ENCODE measurements around the gene TMEM164.

Gene TMEM164

DNA sequence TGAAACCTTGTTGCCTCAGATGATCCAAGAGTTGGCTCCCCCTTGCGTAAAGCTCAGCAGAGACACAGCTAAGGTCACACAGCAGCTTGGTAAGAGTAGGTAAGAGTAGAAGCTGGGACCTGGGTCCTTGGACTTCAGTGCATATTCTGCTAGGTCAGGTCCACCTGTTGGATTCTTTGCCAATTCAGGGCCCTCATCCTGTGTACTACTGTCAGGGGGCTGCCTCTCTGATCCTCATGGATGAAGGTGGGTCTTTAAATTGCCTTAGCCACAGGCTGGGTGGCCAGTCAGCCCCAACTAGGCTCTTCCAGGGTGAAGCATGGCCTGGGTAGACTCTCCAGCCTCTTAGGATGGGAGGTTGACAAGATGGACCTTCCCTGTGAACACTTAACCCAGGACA lies 159.2 kb downstream of the TMEM164 start:
- DNase-seq (ENCODE audit: low read depth in 1 of 2, low spot score in 1 of 2) = no peak

DNA sequence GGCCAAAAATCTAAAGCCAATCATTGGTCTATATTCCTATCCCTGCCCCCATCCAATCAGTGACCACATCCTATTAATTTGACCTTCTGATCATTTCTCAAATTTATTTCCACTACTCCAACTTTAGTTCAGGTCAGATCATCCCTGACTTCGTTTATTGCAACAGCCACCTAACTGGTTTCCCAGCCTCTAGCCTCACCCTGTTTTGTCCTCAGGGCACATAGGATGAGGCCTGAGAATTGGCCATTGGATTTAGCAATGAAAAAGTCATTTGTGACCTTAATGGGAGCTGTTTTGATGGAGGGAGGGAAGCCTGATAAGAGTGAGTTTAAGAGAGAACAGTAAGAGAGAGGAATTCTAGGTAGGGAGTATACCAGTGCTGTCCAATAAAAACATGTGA lies 160.0 kb downstream of the TMEM164 start:
- DNase-seq (ENCODE audit: low read depth in 1 of 2, low spot score in 1 of 2) = no peak

DNA sequence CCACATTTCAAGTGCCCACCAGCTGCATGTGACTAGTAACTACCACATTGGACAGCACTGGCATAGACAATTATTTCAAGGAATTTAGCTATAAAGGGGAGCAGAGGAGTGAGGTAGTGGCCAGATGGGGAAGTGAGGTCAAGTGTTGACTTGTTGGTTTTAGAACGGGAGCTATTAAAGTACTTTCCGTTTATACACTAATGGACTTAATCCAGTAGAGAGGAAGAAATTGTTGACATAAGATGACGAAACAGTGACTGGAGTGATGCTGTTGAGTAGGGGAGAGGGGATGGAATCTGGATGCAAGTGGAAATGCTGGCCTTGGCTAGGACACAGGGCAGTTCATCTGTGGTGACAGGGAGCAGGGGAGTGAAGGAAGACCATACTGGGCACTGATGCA lies 160.6 kb downstream of the TMEM164 start:
- no peak for DNase-seq (ENCODE audit: low read depth in 1 of 2, low spot score in 1 of 2)

DNA sequence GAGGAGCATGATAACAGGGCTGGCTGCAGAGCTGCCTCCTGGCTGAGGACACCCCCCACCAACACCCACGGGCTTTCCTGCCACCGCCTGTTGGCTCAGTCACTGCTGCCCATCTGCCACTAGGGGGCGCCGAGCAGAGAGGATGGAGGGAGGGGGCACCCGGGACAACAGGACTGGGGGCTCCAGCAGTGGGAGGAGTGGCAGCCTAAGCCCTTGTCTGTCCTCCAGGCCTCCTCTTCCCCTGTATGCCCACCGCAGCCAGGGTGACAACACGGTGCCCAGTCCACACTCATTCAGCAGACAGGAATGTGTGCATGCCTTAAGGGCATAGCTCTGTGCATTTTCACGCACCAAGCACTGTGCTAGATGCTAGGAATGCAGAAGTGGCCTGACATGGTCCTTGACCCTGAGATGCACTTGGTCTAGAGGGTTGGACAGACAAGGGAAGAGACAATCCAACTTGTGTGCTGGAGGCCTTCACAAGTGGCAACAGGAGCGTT lies 165.1 kb downstream of the TMEM164 start:
- DNase-seq (ENCODE audit: low read depth in 1 of 2, low spot score in 1 of 2) = peak; percentile 24 to 47

DNA sequence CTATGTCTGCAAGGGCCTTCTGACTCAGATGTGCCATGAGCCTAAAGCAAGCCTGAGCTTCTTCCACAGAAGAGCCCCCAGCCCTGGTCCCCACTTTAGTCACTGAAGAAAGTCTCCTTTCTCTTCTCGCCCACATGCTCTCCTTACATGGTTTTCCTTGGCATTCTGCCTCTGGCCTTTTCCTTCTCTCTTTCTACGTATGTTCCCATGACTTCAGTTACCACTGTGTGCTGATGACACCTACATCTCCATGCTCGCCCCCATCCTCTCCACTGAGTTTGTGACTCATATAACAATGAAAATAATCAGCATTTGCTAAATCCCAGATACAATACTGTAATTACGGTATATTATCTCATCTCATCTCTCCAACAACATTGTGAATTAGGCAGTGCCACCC lies 165.7 kb downstream of the TMEM164 start:
- DNase-seq (ENCODE audit: low read depth in 1 of 2, low spot score in 1 of 2) = no peak

GRCh38 chrX:110170029-110170428 lies 167.1 kb downstream of the TMEM164 start:
- no peak for DNase-seq (ENCODE audit: low read depth in 1 of 2, low spot score in 1 of 2)

- no peak for DNase-seq (ENCODE audit: low read depth in 1 of 2, low spot score in 1 of 2)
Observed at GRCh38 chrX:110171442-110171841, 168.5 kb downstream of the TMEM164 start.

- DNase-seq (ENCODE audit: low read depth in 1 of 2, low spot score in 1 of 2) = no peak
Observed at GRCh38 chrX:110172215-110172614, 169.3 kb downstream of the TMEM164 start.

- DNase-seq (ENCODE audit: low read depth in 1 of 2, low spot score in 1 of 2) = no peak
Observed at GRCh38 chrX:110173192-110174175, 170.6 kb downstream of the TMEM164 start.

DNA sequence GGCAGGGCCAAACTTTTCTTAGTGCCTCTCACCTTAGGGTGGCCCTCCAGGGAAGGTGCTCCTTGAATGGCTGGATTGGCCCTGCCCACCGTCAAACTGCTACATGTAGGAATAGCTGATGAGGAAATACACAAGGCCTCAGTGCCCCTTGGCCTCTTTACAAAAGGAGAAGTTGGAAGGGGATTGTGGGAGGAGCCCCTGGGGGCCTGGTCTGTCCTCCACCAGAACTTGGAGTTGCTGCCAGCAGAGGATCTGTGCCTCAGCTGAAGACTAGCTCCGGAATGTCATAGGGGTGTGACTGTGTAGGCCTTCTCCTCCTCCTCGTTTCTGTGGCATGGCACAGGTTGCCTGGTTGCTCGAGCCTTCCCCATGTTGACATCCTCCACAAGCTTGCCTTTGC lies 172.2 kb downstream of the TMEM164 start:
- DNase-seq (ENCODE audit: low read depth in 1 of 2, low spot score in 1 of 2) = no peak

DNA sequence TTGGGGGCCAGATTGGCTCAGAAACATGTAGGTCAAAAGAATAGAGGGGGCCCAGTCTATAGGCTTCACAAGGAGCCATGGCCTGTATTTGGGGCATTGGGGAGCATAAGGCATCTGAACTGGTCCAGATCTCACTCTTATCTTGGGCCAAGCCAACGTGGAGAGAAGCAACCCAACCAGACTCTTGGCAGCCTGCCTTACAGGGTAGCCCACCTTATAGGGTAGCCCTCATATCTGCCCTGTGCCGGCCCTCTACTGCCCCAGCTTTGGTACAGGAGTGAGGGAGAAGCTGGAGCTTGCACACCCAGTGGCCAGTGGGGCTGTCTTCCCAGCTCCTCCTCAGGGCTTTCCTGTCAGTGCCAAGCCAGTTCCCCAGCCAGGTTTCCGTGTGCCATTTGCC lies 172.8 kb downstream of the TMEM164 start:
- no peak for DNase-seq (ENCODE audit: low read depth in 1 of 2, low spot score in 1 of 2)

DNA sequence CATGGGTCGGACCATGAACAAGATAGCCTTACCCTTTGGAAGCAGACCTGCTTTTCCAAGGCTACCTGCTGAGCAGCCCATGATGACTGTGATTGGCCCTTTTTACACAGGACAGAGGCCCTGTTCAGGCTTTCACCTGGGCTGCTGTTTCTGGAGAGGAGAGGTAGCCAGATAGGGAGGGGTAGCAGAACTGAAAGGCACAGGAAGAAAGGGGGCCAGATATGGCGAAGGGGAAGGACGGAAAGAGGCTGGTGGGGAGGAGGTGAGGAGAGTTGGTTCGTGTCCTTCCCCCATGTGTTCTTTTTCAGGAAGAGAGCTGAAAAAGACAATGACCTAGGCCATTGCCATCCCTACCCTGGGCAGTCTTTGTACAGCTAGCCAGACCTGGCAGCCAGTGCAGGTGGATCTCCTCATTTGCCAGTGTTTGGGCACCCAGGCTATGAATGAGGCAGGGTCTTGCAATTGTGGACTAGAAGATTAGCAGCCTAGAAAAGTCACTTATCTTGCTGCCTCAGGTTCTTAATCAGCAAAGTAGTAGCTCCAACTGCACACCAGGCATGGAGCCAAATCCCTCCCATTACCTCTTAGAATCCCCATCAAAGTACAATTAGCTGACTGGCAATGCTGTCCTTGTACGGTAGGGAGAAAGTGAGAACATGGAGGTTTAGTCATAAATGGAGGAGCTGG lies 175.4 kb downstream of the TMEM164 start:
- no peak for DNase-seq (ENCODE audit: low read depth in 1 of 2, low spot score in 1 of 2)

DNA sequence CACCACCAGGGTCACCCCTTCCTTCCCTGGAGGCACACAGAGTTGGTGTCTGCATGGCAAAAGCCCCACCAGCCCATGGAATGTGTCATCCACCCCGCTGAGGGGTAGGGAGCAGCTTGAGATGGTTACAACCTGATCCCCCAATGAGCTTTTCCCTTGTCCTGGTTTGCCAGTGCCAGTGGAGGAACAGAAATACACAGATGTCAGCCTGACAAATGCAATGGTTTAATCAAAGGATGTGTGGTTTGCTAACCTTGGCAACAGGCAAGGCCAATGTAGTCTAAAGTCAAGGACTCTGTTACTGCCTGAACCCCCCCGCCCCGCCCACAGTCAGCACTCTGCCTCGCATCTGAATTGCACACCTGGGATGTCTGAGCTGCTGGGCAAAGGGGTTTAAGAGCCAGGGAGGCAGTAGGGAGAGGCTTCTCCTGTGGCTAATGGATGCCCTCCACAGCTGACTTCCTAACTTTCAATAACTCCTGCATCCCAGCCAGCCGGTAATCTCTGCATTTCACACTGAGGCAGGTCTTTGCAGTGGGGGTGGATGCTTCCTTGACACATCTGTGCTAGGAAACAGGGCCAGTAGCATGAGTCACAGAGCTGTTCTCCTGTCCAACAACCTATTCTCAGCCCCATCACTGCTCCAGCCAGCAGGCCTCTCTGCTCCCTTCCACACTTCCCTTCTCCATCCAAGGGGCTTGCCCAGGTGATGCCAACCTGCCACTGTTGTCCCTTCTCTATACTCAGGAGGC lies 177.4 kb downstream of the TMEM164 start:
- DNase-seq (ENCODE audit: low read depth in 1 of 2, low spot score in 1 of 2) = no peak

- no peak for DNase-seq (ENCODE audit: low read depth in 1 of 2, low spot score in 1 of 2)
Observed at GRCh38 chrX:110180928-110181310, 178.0 kb downstream of the TMEM164 start.

GRCh38 chrX:110181459-110182137 lies 178.7 kb downstream of the TMEM164 start:
- DNase-seq (ENCODE audit: low read depth in 1 of 2, low spot score in 1 of 2) = no peak

DNA sequence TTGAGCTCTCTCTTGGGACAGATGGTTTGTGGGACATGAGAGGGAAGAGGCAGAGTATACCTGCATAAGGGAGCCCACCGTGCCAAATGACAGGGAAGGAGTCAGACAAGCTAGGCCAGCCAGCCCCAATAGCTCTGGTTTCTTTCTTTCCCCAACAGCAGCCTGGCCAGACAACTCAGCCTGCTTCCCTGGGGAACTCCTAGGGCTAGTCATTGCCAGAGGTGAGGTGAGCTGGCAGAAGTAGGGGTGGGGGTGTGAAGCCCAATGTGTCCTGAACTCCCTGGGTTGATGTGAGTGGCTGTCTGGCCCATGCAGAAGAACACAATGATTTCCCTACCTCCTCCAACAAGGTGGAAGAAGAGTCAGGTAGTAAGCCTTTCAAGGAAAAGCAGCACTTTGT lies 179.4 kb downstream of the TMEM164 start:
- DNase-seq (ENCODE audit: low read depth in 1 of 2, low spot score in 1 of 2) = no peak

- DNase-seq (ENCODE audit: low read depth in 1 of 2, low spot score in 1 of 2) = no peak
Observed at GRCh38 chrX:110182865-110183264, 180.0 kb downstream of the TMEM164 start.

- no peak for DNase-seq (ENCODE audit: low read depth in 1 of 2, low spot score in 1 of 2)
Observed at GRCh38 chrX:110183314-110183713, 180.4 kb downstream of the TMEM164 start.

DNA sequence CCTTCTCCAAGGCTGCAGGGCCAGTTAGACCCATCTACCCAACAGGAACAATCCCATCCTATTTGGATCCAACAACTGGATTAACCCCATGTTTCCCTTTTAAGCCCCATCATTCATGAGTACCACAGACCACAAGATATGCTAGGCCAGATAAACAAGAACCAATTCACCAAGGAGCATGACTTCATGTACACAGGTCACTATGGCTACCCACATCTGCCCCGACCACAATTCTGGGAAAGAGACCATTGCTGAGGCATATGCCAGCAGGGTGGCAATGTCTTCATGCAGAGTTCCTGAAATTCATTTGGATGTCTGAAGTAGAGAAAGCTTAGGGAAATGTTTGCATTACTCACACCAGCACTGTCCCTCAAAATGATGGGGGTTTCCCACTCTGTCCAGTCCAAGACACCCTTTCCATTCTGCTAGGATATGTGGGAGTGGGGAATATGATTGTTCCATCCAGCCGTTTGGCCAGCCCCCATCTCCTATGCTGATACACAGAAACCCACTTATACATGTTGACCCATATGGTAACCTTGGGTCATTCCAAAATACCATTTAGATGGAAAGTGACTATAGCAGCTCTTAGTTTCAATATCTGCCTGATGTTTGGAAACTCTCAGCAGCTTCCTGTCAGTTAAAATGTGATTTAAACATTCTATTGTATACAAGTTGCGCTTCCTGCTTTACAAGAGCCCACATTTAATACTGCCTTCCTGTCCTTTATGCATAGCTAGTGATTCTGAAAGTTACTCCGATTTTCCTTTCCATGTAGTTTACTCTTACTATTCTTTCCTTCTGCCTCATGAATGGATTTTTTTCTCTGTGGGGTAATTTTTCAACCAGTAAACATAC lies 186.0 kb downstream of the TMEM164 start:
- DNase-seq (ENCODE audit: low read depth in 1 of 2, low spot score in 1 of 2) = no peak

GRCh38 chrX:110192516-110192915 lies 189.6 kb downstream of the TMEM164 start:
- DNase-seq (ENCODE audit: low read depth in 1 of 2, low spot score in 1 of 2) = no peak

Data from activated T-helper 1 cell treated with anti-CD3 and anti-CD28 coated beads, Interleukin-2, amount 50 U/mL, for 16 hours (primary cell).